Measurements from ENCODE around the gene RBM12.

Gene RBM12

GRCh38 chr20:35680452-35681183 lies 15.9 kb upstream of the RBM12 start:
- Histone ChIP-seq H3K27ac (ENCODE audit: extremely low read depth, low read depth, low read length) (no peak overlapping the region), H3K4me1 (ENCODE audit: control insufficient read depth, insufficient read depth, low read length) (no peaks in the 10 kb centered on the region), H3K9me3 (ENCODE audit: control insufficient read depth, insufficient read depth, low read depth, low read length) (no peaks in the 10 kb centered on the region), H3K36me3 (ENCODE audit: control insufficient read depth in 2 of 2, insufficient read depth in 1 of 2, low read length in 2 of 2) (peaks cover 0 to 11% of the 10 kb centered on the region in 2 experiments; a peak in 2 of 3 replicates), H3K4me3 (ENCODE audit: low read depth, low read length) (no peak overlapping the region)
- ChIA-PET POLR2A (interaction anchor here (0.7 to 1.6 kb wide), 2 partner anchors 17 to 201 kb away, joined by 3 to 6 read pairs; partner anchors contain the start of genes CPNE1 and RBM12), CTCF (interaction anchor here (0.7 kb wide), 1 partner anchor 52 kb away, joined by 3 read pairs; no protein-coding TSS in a partner anchor)
- TF ChIP-seq ZNF280D (tag by site-specific recombination; IDR thresholded peaks at IDR 0.05) (no peak), ZNF529 (tag by site-specific recombination; IDR thresholded peaks at IDR 0.05; ENCODE audit: insufficient replicate concordance) (no peak), SETDB1 (IDR thresholded peaks at IDR 0.05; ENCODE audit: insufficient read length, low read length) (no peak), HOXA7 (CRISPR knock-in tag; IDR thresholded peaks at IDR 0.05; ENCODE audit: borderline replicate concordance) (no peak), ZNF391 (tag by site-specific recombination; IDR thresholded peaks at IDR 0.05; ENCODE audit: borderline replicate concordance, low read depth) (no peak), ZNF16 (tag by site-specific recombination; IDR thresholded peaks at IDR 0.05; ENCODE audit: low read depth) (no peak), ZFHX2 (tag by site-specific recombination; conservative IDR thresholded peaks at IDR 0.05) (no peak), ZBTB17 (tag by site-specific recombination; IDR thresholded peaks at IDR 0.05) (no peak), ZNF654 (tag by site-specific recombination; IDR thresholded peaks at IDR 0.05; ENCODE audit: low read depth) (no peak), ZNF266 (tag by site-specific recombination; IDR thresholded peaks at IDR 0.05; ENCODE audit: low read depth) (no peak), ZNF302 (tag by site-specific recombination; IDR thresholded peaks at IDR 0.05; ENCODE audit: low read depth) (no peak), ZNF658 (tag by site-specific recombination; IDR thresholded peaks at IDR 0.05) (no peak), ZNF660 (tag by site-specific recombination; IDR thresholded peaks at IDR 0.05) (no peak), ZNF621 (tag by site-specific recombination; IDR thresholded peaks at IDR 0.05) (no peak), ZNF24 (tag by site-specific recombination; IDR thresholded peaks at IDR 0.05) (no peak)

GRCh38 chr20:35674921-35675320 lies 10.2 kb upstream of the RBM12 start:
- POLR2A ChIA-PET = no interaction called here

More at GRCh38 chr20:35674921-35675320, 10.2 kb upstream of the RBM12 start:
- CTCF ChIA-PET = no interaction called here
- peaks cover 6 to 45% of the 10 kb centered on the region in 2 experiments; a peak in 2 of 3 replicates for H3K36me3 ChIP-seq (ENCODE audit: control insufficient read depth in 2 of 2, insufficient read depth in 1 of 2, low read length in 2 of 2)
- H3K27ac ChIP-seq (ENCODE audit: extremely low read depth, low read depth, low read length) = no peak overlapping the region
- TF ChIP-seq ZNF626 (tag by site-specific recombination; IDR thresholded peaks at IDR 0.05) (no peak), RBAK (tag by site-specific recombination; IDR thresholded peaks at IDR 0.05) (no peak), ZNF692 (tag by site-specific recombination; IDR thresholded peaks at IDR 0.05) (no peak), ZNF571 (tag by site-specific recombination; IDR thresholded peaks at IDR 0.05) (no peak), PRDM4 (tag by site-specific recombination; IDR thresholded peaks at IDR 0.05) (no peak), ZNF558 (tag by site-specific recombination; IDR thresholded peaks at IDR 0.05) (no peak), ZBTB48 (tag by site-specific recombination; IDR thresholded peaks at IDR 0.05) (no peak), GLI4 (tag by site-specific recombination; IDR thresholded peaks at IDR 0.05) (no peak), ZNF221 (tag by site-specific recombination; IDR thresholded peaks at IDR 0.05; ENCODE audit: borderline replicate concordance) (no peak), ZNF426 (tag by site-specific recombination; IDR thresholded peaks at IDR 0.05) (no peak), ZNF621 (tag by site-specific recombination; IDR thresholded peaks at IDR 0.05) (no peak)
- no peaks in the 10 kb centered on the region for H3K4me1 ChIP-seq (ENCODE audit: control insufficient read depth, insufficient read depth, low read length)
- no peak overlapping the region for H3K4me3 ChIP-seq (ENCODE audit: low read depth, low read length)
- H3K9me3 ChIP-seq (ENCODE audit: control insufficient read depth, insufficient read depth, low read depth, low read length) = no peaks in the 10 kb centered on the region

All from HEK293 (cell line).